HCT116 (cell line): ENCODE data around the gene BCAS4.

Experiments
- CTCF ChIP-seq, 3 experiments: fragments of 200-600 bp in 1 of 3; sonication (generic) in 1 of 3; IDR thresholded peaks in 2 of 3; conservative IDR thresholded peaks in 1 of 3; 2 replicates each; pipeline ENCODE4 v1.5.1; 2012 to 2017; ENCODE audit warnings: low read depth in 2 of 3, low read length in 2 of 3, antibody characterized with exemption in 1 of 3, borderline replicate concordance in 1 of 3, control low read depth in 1 of 3, mild to moderate bottlenecking in 1 of 3, mixed read lengths in 1 of 3, mixed run types in 1 of 3, moderate library complexity in 1 of 3; ENCODE audit not compliant: insufficient read depth in 1 of 3
- EZH2 ChIP-seq: fragments of 200-600 bp; sonication (generic); IDR thresholded peaks from 2 replicates; pipeline ENCODE4 v1.6.1; 2017; ENCODE audit warnings: antibody characterized with exemption, mixed run types
- POLR2A ChIP-seq: IDR thresholded peaks from 2 replicates; pipeline ENCODE4 v1.7.0; 2011; ENCODE audit warnings: borderline replicate concordance; ENCODE audit not compliant: insufficient read depth, insufficient read length; ENCODE audit errors: extremely low read depth
- REST ChIP-seq: IDR thresholded peaks from 2 replicates; pipeline ENCODE4 v1.6.1; 2012; ENCODE audit warnings: low read depth
- ZBTB33 ChIP-seq: IDR thresholded peaks from 2 replicates; pipeline ENCODE4 v1.6.1; 2011; ENCODE audit warnings: mild to moderate bottlenecking, low read length, moderate library complexity; ENCODE audit not compliant: insufficient replicate concordance; ENCODE audit errors: extremely low read depth
- ZFX ChIP-seq: fragments of 450-650 bp; IDR thresholded peaks from 2 replicates; pipeline ENCODE4 v1.6.1; 2017

GRCh38 chr20:50850721-50851286 lies 55.9 kb downstream of the BCAS4 start:
- TF ChIP-seq POLR2A = no peak
- no peak for TF ChIP-seq CTCF (IDR thresholded peaks at IDR 0.05 in 2 of 3, conservative IDR thresholded peaks at IDR 0.05 in 1 of 3; ENCODE audit: borderline replicate concordance in 1 of 3, insufficient read depth in 1 of 3, low read depth in 2 of 3, low read length in 2 of 3)
- TF ChIP-seq REST = no peak
- TF ChIP-seq ZBTB33 = no peak
- TF ChIP-seq ZFX = no peak
- TF ChIP-seq EZH2 = no peak
